Mesodermal cell (in vitro differentiated cells): ENCODE data around the gene SNX27.
A peak's percentile ranks its signal among the peaks of the same experiment; 100 is the strongest.
"Not testable (repeated sequence)": the region's sequence is repeated elsewhere in the genome, so short reads cannot be mapped to it uniquely, and the experiment has no call there.

Source experiments
- H3K27ac ChIP-seq: 2 replicates; pipeline ENCODE4 v1.7.0; 2013; ENCODE audit warnings: mild to moderate bottlenecking, low read depth, low read length, moderate library complexity; ENCODE audit not compliant: severe bottlenecking
- H3K36me3 ChIP-seq: 2 replicates; pipeline ENCODE4 v1.7.1; 2013; ENCODE audit warnings: mild to moderate bottlenecking, low read length, moderate library complexity; ENCODE audit not compliant: control insufficient read depth, insufficient read depth
- H3K4me1 ChIP-seq: one replicate; pipeline ENCODE4 v1.7.1; 2013; ENCODE audit warnings: mild to moderate bottlenecking, low read length; ENCODE audit not compliant: insufficient read depth, control insufficient read depth, poor library complexity, severe bottlenecking
- H3K4me3 ChIP-seq: 2 replicates; pipeline ENCODE4 v1.7.0; 2013; ENCODE audit warnings: low read length, control low read depth, mild to moderate bottlenecking; ENCODE audit not compliant: insufficient read depth, poor library complexity, severe bottlenecking; ENCODE audit errors: extremely low read depth
- H3K9me3 ChIP-seq: 2 replicates; pipeline ENCODE4 v1.7.1; 2013; ENCODE audit warnings: mild to moderate bottlenecking, low read length, moderate library complexity; ENCODE audit not compliant: control insufficient read depth
- WGBS, 2 experiments: methylation state at CpG; one replicate each; pipeline ENCODE4 v1.1.5; 2013; ENCODE audit warnings: missing lambda C conversion rate in 2 of 2; ENCODE audit not compliant: insufficient coverage in 2 of 2; 5-methylcytosine and 5-hydroxymethylcytosine counted together

SNX27 gene

GRCh38 chr1:151639466-151639865 is 27.6 kb downstream of the SNX27 start:
- Histone ChIP-seq H3K4me3 (no peak overlapping the region), H3K27ac (peak overlapping the region; percentile 70), H3K9me3 (no peaks in the 10 kb centered on the region), H3K36me3 (peaks cover 9% of the 10 kb centered on the region), H3K4me1 (peaks cover 28% of the 10 kb centered on the region)
- no CpG with 5 or more reads among the region's 2 CpGs for WGBS, 2 experiments

DNA sequence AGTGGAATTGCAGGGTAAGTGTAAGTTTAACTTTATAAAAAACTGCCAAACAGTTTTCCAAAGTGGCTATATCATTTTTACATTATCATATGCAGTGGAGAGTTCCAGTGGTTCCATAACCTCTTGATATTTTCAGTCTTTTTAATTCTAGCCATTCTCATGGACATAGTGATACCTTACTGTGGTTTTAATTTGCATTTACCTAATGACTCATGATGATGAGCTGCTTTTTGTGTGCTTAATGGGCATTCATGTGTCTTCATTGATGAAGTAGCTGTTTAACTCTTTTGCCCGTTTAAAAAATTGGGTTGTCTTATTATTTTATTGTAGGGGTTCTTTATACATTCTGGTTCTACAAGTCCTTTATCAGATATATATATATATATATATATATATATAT is 29.4 kb downstream of the SNX27 start:
- H3K9me3 ChIP-seq = no peaks in the 10 kb centered on the region
- no peak overlapping the region for H3K27ac ChIP-seq
- no CpG with 5 or more reads among the region's 1 CpG for WGBS, 2 experiments
- peaks cover 9% of the 10 kb centered on the region for H3K36me3 ChIP-seq
- peaks cover 28% of the 10 kb centered on the region for H3K4me1 ChIP-seq
- no peak overlapping the region for H3K4me3 ChIP-seq

DNA sequence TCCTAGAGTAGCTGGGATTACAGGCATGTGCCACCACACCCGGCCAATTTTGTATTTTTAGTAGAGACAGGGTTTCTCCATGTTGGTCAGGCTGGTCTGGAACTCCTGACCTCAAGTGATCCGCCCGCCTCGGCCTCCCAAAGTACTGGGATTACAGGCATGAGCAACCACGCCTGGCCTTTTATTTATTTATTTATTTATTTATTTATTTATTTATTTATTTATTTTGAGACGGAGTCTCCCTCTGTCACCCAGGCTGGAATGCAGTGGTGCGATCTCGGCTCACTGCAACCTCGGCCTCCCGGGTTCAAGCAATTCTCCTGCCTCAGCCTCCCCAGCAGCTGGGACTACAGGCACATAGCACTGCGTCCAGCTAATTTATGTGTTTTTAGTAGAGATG is 31.2 kb downstream of the SNX27 start:
- WGBS, 2 experiments = 97% methylated on average over 6 of the region's 11 CpGs; no CpG with 5 or more reads in 1 of the 2 experiments
- H3K9me3 ChIP-seq, H3K4me3 ChIP-seq, H3K27ac ChIP-seq: not testable (repeated sequence)
- peaks cover 12% of the 10 kb centered on the region for H3K36me3 ChIP-seq
- H3K4me1 ChIP-seq = peaks cover 20% of the 10 kb centered on the region

DNA sequence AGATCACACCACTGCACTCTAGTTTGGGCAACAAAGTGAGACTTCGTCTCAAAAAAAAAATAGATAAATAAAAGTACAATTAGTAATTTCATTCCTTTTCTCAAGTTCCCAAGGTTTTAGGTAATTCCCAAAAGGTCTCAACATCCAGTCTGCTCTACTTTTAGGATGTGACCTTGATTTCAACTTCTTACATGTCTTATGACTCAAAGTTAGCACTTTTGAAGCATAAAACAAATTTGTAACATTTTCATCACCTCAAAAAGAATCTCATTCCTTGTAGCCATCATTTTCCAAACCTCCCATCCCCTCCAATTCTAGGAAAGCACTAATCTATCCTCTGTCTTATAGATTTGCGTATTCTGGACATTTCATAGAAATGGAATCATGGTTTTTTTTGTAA is 32.2 kb downstream of the SNX27 start:
- Histone ChIP-seq H3K36me3 (peaks cover 13% of the 10 kb centered on the region), H3K9me3 (no peaks in the 10 kb centered on the region), H3K4me3 (no peak overlapping the region), H3K4me1 (peaks cover 11% of the 10 kb centered on the region), H3K27ac (no peak overlapping the region)
- WGBS, 2 experiments = no CpG with 5 or more reads among the region's 2 CpGs

- Histone ChIP-seq H3K27ac (no peak overlapping the region), H3K4me3 (no peak overlapping the region), H3K36me3 (peaks cover 48% of the 10 kb centered on the region), H3K9me3 (no peaks in the 10 kb centered on the region), H3K4me1 (no peaks in the 10 kb centered on the region)
- WGBS, 2 experiments = 67 to 83% methylated on average over 1 of the region's 1 CpG
Observed at GRCh38 chr1:151653397-151653796, 41.5 kb downstream of the SNX27 start.

- H3K36me3 ChIP-seq = peaks cover 45% of the 10 kb centered on the region
- H3K27ac ChIP-seq = no peak overlapping the region
- H3K4me1 ChIP-seq = no peaks in the 10 kb centered on the region
- H3K9me3 ChIP-seq = no peaks in the 10 kb centered on the region
- 96 to 98% methylated on average over 3 of the region's 3 CpGs for WGBS, 2 experiments
- no peak overlapping the region for H3K4me3 ChIP-seq
Observed at GRCh38 chr1:151655371-151655770, 43.5 kb downstream of the SNX27 start.

GRCh38 chr1:151661751-151662150 is 49.9 kb downstream of the SNX27 start:
- WGBS, 2 experiments = 89 to 94% methylated on average over 2 to 4 of the region's 6 CpGs

DNA sequence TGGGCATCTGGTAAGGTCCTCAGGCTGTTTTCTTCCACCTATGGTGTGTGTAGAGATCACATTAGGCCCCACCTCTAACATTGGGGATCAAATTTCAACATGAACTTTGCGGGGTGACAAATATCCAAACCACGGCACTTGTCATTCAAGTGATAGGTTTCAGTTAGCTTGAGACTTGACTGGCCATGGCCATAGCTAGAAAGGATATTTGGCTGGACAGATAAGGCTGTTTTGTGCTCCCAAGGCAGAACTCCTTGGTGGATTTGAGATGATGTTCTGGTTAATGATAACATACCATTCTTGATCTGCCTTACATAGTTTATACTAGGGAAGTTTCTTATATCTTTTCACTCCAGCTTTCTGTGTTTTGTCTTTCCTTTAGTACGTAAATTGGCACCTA is 56.2 kb downstream of the SNX27 start:
- H3K36me3 ChIP-seq = peaks cover 44% of the 10 kb centered on the region
- WGBS, 2 experiments = 91 to 94% methylated on average over 3 of the region's 3 CpGs

More at GRCh38 chr1:151661751-151662150, 49.9 kb downstream of the SNX27 start:
- Histone ChIP-seq H3K27ac (no peak overlapping the region), H3K4me1 (no peaks in the 10 kb centered on the region), H3K36me3 (peaks cover 42% of the 10 kb centered on the region), H3K9me3 (no peaks in the 10 kb centered on the region), H3K4me3 (no peak overlapping the region)

DNA sequence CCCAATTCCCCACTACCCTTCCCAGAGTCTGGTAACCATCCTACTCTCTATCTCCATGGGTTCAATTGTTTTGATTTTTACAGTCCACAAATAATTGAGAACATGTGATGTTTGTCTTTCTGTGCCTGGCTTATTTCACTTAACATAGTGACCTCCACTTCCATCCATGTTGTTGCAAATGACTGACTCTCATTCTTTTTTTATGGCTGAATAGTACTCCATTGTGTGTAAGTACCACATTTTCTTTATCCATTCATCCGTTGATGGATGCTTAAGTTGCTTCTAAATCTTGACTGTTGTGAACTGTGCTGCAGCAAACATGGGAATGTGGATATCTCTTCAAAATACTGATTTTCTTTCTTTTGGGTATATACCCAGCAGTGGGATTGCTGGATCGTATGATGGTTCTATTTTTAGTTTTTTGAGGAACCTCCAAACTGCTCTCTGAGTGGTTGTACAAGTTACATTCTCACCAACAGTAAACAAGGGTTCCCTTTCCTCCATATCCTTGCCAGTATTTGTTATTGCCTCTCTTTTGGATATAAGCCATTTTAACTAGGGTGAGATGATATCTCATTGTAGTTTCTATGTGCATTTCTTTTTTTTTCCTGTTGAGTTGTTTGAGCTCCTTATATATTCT is 58.3 kb downstream of the SNX27 start:
- H3K27ac ChIP-seq, H3K9me3 ChIP-seq, H3K4me3 ChIP-seq, H3K4me1 ChIP-seq: not testable (repeated sequence)
- whole genome bisulfite sequencing, 2 experiments = 88% methylated on average over 1 of the region's 2 CpGs; no CpG with 5 or more reads in 1 of the 2 experiments
- peaks cover 44% of the 10 kb centered on the region for H3K36me3 ChIP-seq

More for the DNA sequence above, 56.2 kb downstream of the SNX27 start:
- peaks cover 4% of the 10 kb centered on the region for H3K9me3 ChIP-seq
- no peak overlapping the region for H3K27ac ChIP-seq
- no peaks in the 10 kb centered on the region for H3K4me1 ChIP-seq
- H3K4me3 ChIP-seq = no peak overlapping the region

GRCh38 chr1:151673407-151673806 is 61.6 kb downstream of the SNX27 start:
- Histone ChIP-seq H3K36me3 (peaks cover 36% of the 10 kb centered on the region), H3K27ac (no peak overlapping the region), H3K4me1 (no peaks in the 10 kb centered on the region), H3K4me3 (no peak overlapping the region), H3K9me3 (peaks cover 4% of the 10 kb centered on the region)
- WGBS, 2 experiments = 71% methylated on average over 1 of the region's 1 CpG; no CpG with 5 or more reads in 1 of the 2 experiments

DNA sequence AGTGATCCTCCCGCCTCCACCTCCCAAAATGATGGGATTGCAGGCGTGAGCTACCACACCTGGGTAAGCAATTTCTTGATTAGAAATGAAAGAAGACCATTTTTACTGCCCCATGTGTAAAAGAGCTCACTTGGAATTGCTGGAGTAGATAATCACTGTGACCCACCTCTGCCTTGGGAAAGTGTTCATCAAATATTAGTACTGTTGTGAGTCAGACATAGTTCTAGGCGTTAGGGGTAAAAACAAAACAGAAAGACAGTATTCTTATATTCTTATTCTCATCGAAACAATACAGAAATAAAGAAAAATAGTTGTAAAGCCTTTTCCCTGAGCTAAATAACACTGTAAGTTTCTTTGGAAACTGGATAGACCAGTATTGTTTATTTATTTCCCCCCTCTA is 68.5 kb downstream of the SNX27 start:
- H3K27ac ChIP-seq = peak overlapping the region; percentile 11
- H3K4me3 ChIP-seq = no peak overlapping the region
- 100% methylated on average over 1 of the region's 4 CpGs; no CpG with 5 or more reads in 1 of the 2 experiments for WGBS, 2 experiments
- H3K9me3 ChIP-seq = no peaks in the 10 kb centered on the region
- H3K4me1 ChIP-seq = peaks cover 9% of the 10 kb centered on the region
- H3K36me3 ChIP-seq = peaks cover 22% of the 10 kb centered on the region
